ENCODE data around the gene TMPRSS4.

The TMPRSS4 gene

DNA sequence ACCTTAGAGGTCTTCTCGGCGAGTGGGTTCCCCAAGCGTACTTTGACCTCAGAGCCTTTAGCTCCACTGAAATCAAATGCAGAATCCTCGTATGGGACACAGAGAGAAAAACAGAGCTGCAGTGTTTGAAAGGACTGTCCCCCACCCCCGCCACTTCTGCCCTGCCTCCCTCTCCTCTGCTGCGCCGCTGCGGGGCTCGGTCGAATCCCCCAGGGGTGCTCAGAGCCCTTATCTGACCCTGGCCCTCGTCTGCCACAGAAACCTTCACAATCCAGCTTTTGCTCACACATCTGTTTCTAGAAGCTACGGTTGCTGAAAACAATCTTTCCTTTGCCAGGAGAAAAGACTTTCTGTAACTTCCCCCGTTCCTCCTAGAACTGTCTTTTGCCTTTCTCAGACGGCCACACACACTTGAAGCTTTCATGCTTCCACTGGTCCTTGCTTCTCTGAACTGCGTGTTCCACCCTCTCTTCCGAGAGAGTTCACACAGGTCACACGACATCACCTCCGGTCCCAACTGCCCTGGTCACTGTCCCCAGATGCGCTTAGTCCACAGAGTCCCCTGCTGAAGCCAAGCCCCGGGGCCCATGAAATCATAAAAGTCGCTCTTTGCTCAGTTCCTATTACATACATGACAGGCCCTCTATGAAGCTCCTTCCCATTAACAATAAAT, 6.1 kb downstream of the TMPRSS4 start:
- ChIA-PET CTCF (interaction anchor here (0.9 kb wide), 1 partner anchor 12 kb away, joined by 3 read pairs; no protein-coding TSS in a partner anchor), POLR2A (no interaction called here)
- TF ChIP-seq, protein P1, sequence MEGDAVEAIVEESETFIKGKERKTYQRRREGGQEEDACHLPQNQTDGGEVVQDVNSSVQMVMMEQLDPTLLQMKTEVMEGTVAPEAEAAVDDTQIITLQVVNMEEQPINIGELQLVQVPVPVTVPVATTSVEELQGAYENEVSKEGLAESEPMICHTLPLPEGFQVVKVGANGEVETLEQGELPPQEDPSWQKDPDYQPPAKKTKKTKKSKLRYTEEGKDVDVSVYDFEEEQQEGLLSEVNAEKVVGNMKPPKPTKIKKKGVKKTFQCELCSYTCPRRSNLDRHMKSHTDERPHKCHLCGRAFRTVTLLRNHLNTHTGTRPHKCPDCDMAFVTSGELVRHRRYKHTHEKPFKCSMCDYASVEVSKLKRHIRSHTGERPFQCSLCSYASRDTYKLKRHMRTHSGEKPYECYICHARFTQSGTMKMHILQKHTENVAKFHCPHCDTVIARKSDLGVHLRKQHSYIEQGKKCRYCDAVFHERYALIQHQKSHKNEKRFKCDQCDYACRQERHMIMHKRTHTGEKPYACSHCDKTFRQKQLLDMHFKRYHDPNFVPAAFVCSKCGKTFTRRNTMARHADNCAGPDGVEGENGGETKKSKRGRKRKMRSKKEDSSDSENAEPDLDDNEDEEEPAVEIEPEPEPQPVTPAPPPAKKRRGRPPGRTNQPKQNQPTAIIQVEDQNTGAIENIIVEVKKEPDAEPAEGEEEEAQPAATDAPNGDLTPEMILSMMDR (IDR thresholded peaks at IDR 0.05; ENCODE audit: insufficient read depth, low read length, missing control alignments) = no peak
- no peak for DNase-seq (ENCODE audit: low read depth, low spot score)
- H3K4me3 ChIP-seq (ENCODE audit: low read depth, low read length) = no peak overlapping the region

DNA sequence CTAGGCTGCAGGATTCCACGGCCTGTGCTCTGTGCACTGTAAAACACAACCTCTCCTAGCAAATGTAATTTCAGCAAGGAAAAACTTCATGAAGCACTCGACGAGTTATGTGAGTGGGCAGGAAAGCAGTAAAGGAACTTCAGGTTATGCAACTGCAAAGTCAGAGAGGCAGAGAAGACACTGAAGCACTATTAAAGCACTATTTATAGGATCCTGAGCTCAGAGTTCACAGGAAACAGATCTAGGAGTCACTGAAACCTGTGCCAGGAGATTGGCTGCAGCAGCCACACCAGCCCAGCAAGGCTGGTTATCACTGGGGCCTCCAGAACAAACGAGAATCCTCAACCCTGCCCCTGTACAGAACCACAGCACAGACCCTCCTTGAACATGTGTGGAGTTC, 7.4 kb downstream of the TMPRSS4 start:
- TF ChIP-seq, protein P1 (IDR thresholded peaks at IDR 0.05; ENCODE audit: insufficient read depth, low read length, missing control alignments) = no peak
- DNase-seq (ENCODE audit: low read depth, low spot score) = no peak
- no peak overlapping the region for H3K4me3 ChIP-seq (ENCODE audit: low read depth, low read length)
- ChIA-PET POLR2A (no interaction called here), CTCF (no interaction called here)

DNA sequence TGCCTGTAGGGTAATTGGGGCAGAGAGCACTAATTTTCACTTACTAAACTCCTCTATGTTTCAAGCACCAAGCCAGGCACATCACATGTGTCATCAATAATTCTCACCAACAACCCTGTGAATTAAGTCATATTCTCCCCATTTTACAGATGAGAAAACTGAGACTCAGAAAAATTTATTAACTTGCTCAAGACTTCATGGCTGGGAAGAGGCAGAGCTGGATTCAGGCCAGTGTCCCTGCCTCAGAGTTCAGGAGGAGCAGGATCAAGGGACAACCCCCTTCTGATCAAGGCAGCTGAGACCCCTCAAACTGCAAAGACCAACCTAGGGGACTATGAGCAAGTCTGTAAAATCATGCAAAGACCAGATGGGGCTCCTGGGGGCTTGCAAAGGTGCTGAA, 7.8 kb downstream of the TMPRSS4 start:
- DNase-seq (ENCODE audit: low read depth, low spot score) = no peak
- ChIA-PET CTCF (no interaction called here), POLR2A (no interaction called here)
- TF ChIP-seq, protein P1 (IDR thresholded peaks at IDR 0.05; ENCODE audit: insufficient read depth, low read length, missing control alignments) = no peak
- H3K4me3 ChIP-seq (ENCODE audit: low read depth, low read length) = no peak overlapping the region

DNA sequence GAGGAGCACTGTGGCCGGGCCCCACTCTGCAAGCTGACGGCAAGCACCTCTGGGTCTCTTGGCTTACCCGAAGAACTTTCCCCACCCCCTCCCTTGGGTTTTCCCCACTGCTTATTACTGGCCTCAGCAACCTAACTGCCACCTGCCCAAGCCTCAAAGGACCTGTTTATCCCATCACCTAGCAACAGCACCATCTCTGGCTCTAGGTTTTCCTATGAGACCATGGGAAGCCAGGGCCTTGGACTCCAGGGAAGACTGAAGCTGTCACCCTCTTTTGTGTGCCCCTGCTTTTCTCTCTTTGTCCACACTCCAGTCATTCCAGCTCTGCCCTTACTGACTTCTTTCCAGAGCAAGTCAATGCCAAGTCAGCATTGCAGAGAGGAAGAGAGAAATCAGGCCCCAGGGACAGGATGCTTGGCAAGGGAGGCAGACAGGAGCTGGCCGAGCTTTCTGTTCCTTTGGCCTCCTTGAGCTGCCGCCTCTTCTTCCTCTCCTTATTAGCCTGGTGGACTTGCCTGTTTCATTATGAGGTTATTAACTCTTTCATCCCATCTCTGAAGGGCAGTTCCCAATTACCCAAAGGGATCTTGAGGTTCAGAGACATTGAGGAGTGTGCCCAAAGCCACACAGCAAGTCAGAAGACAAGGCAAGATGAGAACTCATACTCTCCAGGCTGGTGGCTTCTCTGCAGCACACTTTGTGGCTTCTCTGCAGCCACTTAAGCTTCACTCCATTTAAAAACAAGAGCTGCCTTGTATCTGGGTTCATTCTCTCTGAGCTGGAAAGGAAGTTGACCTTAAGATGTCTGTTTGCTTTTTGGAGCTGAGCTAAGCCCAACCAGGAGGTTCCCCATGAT, 10.3 kb downstream of the TMPRSS4 start, which contains the start of gene SMIM35:
Gene SMIM35 (minus strand): TSS at position 51 of the 856 bp plus-strand sequence. CDS start 206 bp downstream, outside the sequence.
- POLR2A ChIA-PET = no interaction called here
- no peak within 1 kb of the TSS for H3K4me3 ChIP-seq (ENCODE audit: low read depth, low read length)
- DNase-seq (ENCODE audit: low read depth, low spot score) = no peak
- TF ChIP-seq, protein P1 (IDR thresholded peaks at IDR 0.05; ENCODE audit: insufficient read depth, low read length, missing control alignments) = no peak
- CTCF ChIA-PET = no interaction called here

DNA sequence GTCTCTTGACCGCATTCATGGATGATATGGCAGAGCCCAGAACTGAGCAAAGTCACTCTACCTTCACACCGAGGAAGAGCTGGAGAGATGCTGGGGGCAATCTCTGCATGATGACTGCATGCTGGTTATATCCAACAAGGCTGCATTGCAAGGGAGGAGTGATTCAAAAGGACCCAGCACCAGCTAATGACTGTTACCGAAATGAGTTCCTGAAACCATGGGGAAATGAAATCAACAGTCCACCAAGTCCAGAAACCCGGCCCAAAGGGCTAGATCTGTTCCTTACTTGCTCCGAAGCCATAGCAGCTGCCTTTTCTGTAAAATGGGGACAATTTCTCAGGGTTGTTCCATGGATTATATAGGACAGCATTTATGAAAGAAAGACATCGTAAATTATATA, 11.1 kb downstream of the TMPRSS4 start:
- H3K4me3 ChIP-seq (ENCODE audit: low read depth, low read length) = no peak overlapping the region
- POLR2A ChIA-PET = no interaction called here
- TF ChIP-seq, protein P1 (IDR thresholded peaks at IDR 0.05; ENCODE audit: insufficient read depth, low read length, missing control alignments) = no peak
- CTCF ChIA-PET = no interaction called here
- no peak for DNase-seq (ENCODE audit: low read depth, low spot score)

DNA sequence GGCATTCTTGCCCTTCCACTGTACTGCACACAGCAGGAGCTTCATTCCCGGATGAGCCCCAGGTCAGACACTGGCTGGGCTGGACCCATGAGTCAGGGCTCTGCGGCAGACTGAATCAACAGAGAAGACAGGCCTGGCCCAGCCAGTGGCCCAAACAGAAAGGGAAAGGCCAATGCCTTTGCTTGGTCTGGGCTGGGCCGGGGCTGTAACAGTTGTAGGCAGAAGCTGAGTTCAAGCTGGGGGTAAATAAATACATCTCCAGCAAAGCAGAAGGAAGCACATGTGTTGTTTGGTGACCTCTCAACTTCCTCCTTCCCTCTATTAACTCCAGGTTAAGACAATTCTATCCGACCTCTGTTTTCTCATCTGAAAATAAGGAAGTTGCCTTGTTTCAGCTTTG, 11.7 kb downstream of the TMPRSS4 start:
- CTCF ChIA-PET = no interaction called here
- POLR2A ChIA-PET = no interaction called here
- no peak for DNase-seq (ENCODE audit: low read depth, low spot score)
- TF ChIP-seq, protein P1 (IDR thresholded peaks at IDR 0.05; ENCODE audit: insufficient read depth, low read length, missing control alignments) = no peak
- no peak overlapping the region for H3K4me3 ChIP-seq (ENCODE audit: low read depth, low read length)

All from AG04449 (cell line).